HG02610 (cell line): ENCODE results near the gene LILRB2.
"Not testable (repeated sequence)": the region's sequence is repeated elsewhere in the genome, so short reads cannot be mapped to it uniquely, and the experiment has no call there.

Source experiments
- ATAC-seq: cut with Tn5 transposase; IDR thresholded peaks from one replicate; pipeline ENCODE4 v1.9.1; 2021; ENCODE audit warnings: mild to moderate bottlenecking, moderate library complexity; ENCODE audit not compliant: unreplicated experiment

LILRB2 gene

DNA sequence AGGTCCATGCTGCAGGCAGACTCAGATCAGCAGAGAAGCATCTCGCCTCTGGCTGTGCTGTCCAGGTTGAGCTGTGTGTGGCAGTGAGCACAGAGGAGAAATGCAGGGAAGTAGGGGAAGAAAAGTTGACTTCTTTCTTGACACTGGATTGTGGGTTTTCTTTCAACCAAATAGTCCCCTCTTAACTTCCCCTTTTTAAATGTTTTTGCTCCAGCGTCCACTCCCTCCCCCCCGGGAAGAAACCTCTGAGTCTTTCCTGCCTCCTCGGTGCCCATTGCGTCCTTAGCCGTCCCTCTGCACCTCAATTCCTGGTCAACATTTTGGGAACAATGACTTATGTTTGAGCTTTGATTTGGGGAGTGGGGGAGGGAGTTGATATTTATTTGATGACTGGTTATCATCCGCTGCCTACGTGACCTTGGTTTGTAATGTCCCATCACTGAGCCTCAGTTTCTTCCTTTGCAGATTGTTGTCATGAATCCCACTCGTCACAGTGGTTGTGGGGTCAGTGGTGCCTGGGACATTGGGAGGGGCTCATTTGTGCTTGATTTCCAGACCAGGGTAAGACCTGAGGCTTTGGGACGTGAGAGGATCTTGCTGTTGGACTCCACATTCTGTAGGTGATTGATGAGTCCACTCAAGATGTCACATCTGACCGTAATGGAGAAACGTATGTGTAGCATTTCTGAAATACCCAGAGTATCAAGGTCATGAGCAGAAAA is at the start of gene LILRB2:
Gene LILRB2, minus strand, starts transcription at position 104 of the 722 bp plus-strand sequence. CDS start 614 bp downstream, outside the sequence.
- ATAC-seq, result no peak

- no peak for ATAC-seq
Measured at GRCh38 chr19:54329476-54330165, 48.7 kb upstream of the LILRB2 start.

DNA sequence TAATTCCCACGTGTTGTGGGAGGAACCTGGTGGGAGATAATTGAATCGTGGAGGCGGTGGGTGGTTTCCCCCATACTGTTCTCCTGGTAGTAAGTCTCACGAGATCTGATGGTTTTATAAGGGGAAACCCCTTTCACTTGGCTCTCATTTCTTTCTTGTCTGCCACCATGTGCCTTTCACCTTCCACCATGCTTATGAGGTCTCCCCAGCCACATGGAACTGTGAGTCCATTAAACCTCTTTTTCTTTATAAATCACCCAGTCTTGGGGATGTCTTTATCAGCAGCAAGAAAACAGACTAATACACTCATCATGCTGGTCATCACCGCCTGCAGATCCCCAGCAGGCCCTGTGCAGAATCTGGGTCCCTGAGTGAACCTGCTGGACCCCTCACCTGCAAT is 47.9 kb upstream of the LILRB2 start:
- not testable (repeated sequence) for ATAC-seq

GRCh38 chr19:54325631-54326030 is 44.7 kb upstream of the LILRB2 start:
- no peak for ATAC-seq

- no peak for ATAC-seq
Measured at GRCh38 chr19:54325194-54325621, 44.3 kb upstream of the LILRB2 start.

- no peak for ATAC-seq
Measured at GRCh38 chr19:54324071-54324470, 43.2 kb upstream of the LILRB2 start.

GRCh38 chr19:54322934-54323333 is 42.0 kb upstream of the LILRB2 start:
- ATAC-seq, result not testable (repeated sequence)

GRCh38 chr19:54322295-54322694 is 41.4 kb upstream of the LILRB2 start:
- not testable (repeated sequence) for ATAC-seq

- ATAC-seq, result no peak
Measured at GRCh38 chr19:54319892-54320670, 39.2 kb upstream of the LILRB2 start.

DNA sequence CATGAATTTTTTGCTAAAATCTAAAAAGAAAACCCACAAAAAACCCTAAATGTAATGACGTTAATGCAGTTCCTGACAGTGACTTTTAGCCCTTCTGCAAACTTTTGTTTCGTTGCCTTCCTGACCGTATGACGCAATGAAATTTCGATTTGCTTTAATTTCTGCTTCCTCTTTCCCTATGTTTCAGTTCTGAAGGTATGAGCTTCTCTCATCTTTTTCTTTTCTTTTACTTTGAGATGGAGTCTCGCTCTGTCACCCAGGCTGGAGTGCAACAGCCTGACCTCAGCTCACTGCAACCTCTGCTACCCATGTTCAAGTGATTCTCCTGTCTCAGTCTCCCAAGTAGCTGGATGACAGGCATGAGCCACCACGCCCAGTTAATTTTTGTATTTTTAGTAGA is 38.1 kb upstream of the LILRB2 start:
- no peak for ATAC-seq

DNA sequence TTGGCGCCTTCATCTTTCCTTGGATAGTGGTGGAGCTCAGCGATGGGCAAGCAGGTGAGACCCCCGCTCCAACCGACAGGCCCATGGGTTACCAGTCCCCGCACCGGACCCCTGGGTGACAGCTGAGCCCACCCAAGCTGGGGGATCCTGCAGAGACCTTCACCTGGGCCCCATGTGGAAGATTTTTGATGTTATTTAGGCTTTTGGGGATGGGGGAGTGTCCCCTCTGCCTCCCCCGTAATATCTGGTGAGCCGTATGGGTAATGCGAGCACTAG is 37.0 kb upstream of the LILRB2 start:
- ATAC-seq, result no peak

DNA sequence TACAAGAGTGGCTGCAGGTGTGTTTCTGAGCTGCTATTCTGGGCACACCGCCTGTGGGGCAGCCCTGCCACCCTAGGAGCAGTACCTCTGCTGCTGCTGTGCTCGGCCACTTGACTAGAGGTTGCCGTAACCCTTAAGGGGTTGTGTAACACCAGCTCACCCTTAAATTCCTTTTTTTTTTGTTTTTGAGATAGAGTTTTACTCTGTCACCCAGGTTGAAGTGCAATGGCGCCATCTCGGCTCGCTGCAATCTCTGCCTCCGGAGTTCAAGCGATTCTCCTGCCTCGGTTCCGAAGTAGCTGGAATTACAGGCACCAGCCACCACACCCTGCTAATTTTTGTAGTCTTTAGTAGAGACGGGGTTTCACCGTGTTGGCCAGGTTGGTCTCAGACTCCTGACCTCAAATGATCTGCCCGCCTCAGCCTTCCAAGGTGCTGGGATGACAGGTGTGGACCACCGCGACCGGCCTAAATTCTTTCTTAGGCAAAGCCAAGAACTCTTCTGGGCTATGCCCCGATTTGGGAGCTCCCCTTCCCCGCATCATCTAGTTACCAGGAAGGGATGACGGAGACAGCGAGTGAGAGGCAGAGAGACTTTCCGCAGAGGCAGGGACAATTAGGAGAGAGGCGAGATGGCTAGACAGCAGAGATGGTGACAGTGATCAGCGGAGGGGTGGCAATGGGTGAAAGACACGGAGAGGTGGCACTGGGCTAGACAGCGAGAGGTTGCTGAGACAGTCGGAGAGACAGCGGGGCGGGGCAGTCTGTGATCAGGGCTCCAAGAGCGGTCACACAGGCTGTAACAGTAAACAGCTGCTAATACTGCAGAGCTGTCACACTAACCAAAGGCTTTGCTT is 36.4 kb upstream of the LILRB2 start:
- ATAC-seq, result no peak

- no peak for ATAC-seq
Measured at GRCh38 chr19:54316746-54317107, 35.8 kb upstream of the LILRB2 start.

DNA sequence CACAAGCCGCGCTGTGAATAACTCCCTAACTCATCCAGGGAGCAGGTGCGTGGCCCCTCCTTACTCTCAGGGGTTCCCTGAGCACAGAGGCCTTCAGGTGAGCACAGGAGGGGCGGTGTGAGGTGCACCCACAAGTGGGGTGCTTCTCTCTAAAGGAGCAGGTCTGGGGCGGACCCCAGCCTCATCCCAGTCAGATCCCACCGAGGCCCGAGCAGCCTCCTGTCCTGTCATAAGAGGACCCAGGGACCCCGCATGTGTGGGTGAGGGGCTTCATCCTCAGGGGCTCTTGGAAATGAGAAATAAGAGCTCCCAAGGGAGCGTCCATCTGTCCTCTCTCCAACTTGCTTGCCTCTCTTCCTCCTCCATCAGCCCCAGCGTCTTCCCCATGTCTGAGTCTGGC is 35.0 kb upstream of the LILRB2 start:
- no peak for ATAC-seq

- no peak for ATAC-seq
Measured at GRCh38 chr19:54312436-54313377, 31.8 kb upstream of the LILRB2 start, which contains the start of gene LILRA5. Gene LILRA5, minus strand, starts transcription at chr19:54313166. Its CDS starts 147 bp downstream, at chr19:54313019.

DNA sequence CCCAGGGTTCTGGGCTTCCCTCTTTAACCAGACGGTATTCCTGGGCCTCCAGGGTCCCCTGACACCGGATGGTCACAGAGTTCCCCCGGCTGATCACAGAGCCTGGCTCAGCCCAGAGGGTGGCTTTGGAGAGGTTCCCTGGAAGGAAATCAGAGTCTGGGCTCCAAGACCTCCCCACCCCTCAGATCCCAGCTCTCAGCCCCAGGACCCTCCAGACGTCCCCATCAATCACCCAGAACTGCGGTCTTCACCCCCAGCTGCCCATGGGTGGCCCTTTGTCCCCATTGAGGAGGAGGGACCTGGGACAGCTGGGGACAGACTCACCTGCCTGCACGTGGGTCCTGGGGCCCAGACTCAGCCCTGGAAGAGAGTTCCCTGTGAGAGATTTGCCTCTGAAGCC is 31.1 kb upstream of the LILRB2 start:
- no peak for ATAC-seq

- no peak for ATAC-seq
Measured at GRCh38 chr19:54311486-54311885, 30.6 kb upstream of the LILRB2 start.

DNA sequence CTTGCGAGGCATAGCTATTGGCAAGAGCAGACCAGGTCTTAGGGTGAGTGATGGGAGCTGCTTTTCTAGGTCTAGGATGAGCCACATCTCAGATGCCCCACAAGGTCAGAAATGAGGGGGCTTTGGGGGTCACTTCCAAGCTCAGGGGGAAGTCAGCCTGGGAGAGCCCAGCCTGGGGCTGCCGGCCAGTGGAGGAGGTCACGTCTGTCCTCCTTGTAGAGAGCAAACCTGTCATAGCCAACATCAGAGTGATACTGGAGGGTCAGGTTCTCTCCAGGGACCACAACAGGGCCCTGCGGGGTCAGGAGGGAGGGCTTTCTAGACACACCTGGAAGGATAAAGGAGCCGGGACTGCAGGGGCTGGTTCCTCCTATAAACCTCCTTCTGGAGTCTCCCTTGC is 29.6 kb upstream of the LILRB2 start:
- no peak for ATAC-seq

DNA sequence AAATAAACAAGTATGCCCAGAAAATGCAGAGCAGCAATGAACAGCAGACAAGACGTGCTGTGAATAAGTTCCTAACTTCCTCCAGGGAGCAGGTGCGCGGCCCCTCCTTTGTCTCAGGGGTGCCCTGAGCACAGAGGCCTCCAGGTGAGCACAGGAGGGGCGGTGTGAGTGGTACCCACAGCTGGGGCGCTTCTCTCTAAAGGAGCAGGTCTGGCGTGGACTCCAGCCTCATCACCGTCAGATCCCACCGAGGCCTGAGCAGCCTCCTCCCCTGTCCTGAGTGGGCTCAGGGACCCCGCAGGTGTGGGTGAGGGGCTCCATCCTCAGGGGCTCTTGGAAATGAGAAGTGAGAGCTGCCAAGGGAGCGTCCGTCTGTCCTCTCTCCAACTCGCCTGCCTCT is 28.9 kb upstream of the LILRB2 start:
- no peak for ATAC-seq
